GM12892 (cell line): ENCODE data around the gene GIPC3.
"Not testable (repeated sequence)": the region's sequence is repeated elsewhere in the genome, so short reads cannot be mapped to it uniquely, and the experiment has no call there.

Experiments used
- DNase-seq: peaks from one replicate; pipeline ENCODE4 v3.0.0; 2011; ENCODE audit not compliant: insufficient read length
- FAIRE-seq: peaks from 2 replicates; lab custom pipeline; 2011; peaks lifted over from hg19 to GRCh38; lab: Jason Lieb, UNC
- POLR2A ChIP-seq: IDR thresholded peaks from 2 replicates; pipeline ENCODE4 v1.6.1; 2011; ENCODE audit warnings: low read depth, low read length, control low read depth
- POLR2AphosphoS5 ChIP-seq: IDR thresholded peaks from 2 replicates; pipeline ENCODE4 v1.6.1; 2011; ENCODE audit warnings: low read depth, low read length, control low read depth
- TAF1 ChIP-seq: IDR thresholded peaks from 2 replicates; pipeline ENCODE4 v1.6.1; 2011; ENCODE audit warnings: low read depth, mild to moderate bottlenecking, control low read depth, low read length, borderline replicate concordance

Gene GIPC3

GRCh38 chr19:3551792-3552095, 33.5 kb upstream of the GIPC3 start:
- TF ChIP-seq POLR2A = no peak
- no peak for TF ChIP-seq TAF1
- TF ChIP-seq POLR2AphosphoS5 = no peak
- FAIRE-seq (no peak), DNase-seq (no peak)

- no peak for FAIRE-seq
- no peak for TF ChIP-seq POLR2A
- TF ChIP-seq TAF1 = no peak
- TF ChIP-seq POLR2AphosphoS5 = no peak
- no peak for DNase-seq
Measured at GRCh38 chr19:3554254-3555083, 30.8 kb upstream of the GIPC3 start.

GRCh38 chr19:3555653-3556422, 29.4 kb upstream of the GIPC3 start:
- FAIRE-seq = no peak
- no peak for DNase-seq
- TF ChIP-seq TAF1 (no peak), POLR2AphosphoS5 (no peak), POLR2A (no peak)

- FAIRE-seq (no peak), DNase-seq (no peak)
- no peak for TF ChIP-seq POLR2AphosphoS5
- no peak for TF ChIP-seq TAF1
- TF ChIP-seq POLR2A = no peak
Measured at GRCh38 chr19:3556423-3556977, 28.8 kb upstream of the GIPC3 start.

GRCh38 chr19:3556978-3557460, 28.3 kb upstream of the GIPC3 start:
- DNase-seq = no peak
- FAIRE-seq = peak; percentile 56
- no peak for TF ChIP-seq TAF1
- TF ChIP-seq POLR2AphosphoS5 = peak; percentile 12; the same call in 1 of the 2 replicates

- peak; percentile 96 for FAIRE-seq
- TF ChIP-seq POLR2AphosphoS5 (no peak; the same call in 1 of the 2 replicates), POLR2A (peak; percentile 69; the same call in 1 of the 2 replicates), TAF1 (0 out of 2 replicates have a peak, but pooled peaks have one; percentile 9)
Measured at GRCh38 chr19:3557461-3558248, 27.6 kb upstream of the GIPC3 start, which contains the start of gene MFSD12. Gene MFSD12, minus strand, starts transcription at chr19:3557586. Its CDS starts 183 bp downstream, at chr19:3557403.

GRCh38 chr19:3563709-3564524, 21.4 kb upstream of the GIPC3 start:
- no peak for TF ChIP-seq TAF1
- TF ChIP-seq POLR2AphosphoS5 = no peak
- TF ChIP-seq POLR2A = no peak
- DNase-seq = no peak
- FAIRE-seq = no peak

More at GRCh38 chr19:3557461-3558248, 27.6 kb upstream of the GIPC3 start, which contains the start of gene MFSD12:
- peak; percentile 100 for DNase-seq

GRCh38 chr19:3565139-3565538, 20.1 kb upstream of the GIPC3 start:
- no peak for DNase-seq

GRCh38 chr19:3570042-3570441, 15.2 kb upstream of the GIPC3 start:
- DNase-seq, FAIRE-seq: not testable (repeated sequence)

More at GRCh38 chr19:3565139-3565538, 20.1 kb upstream of the GIPC3 start:
- no peak for FAIRE-seq
- TF ChIP-seq TAF1 (no peak), POLR2AphosphoS5 (no peak), POLR2A (no peak)

GRCh38 chr19:3570606-3571011, 14.7 kb upstream of the GIPC3 start:
- DNase-seq (no peak), FAIRE-seq (no peak)
- TF ChIP-seq TAF1 = no peak
